ENCODE data around the gene FBXL7.

The FBXL7 gene

GRCh38 chr5:15787681-15788080 is 287.7 kb downstream of the FBXL7 start:
- DNase-seq, result no peak

GRCh38 chr5:15789642-15790041 is 289.7 kb downstream of the FBXL7 start:
- DNase-seq, result no peak

GRCh38 chr5:15790446-15791018 is 290.6 kb downstream of the FBXL7 start:
- no peak for DNase-seq

GRCh38 chr5:15791274-15791673 is 291.3 kb downstream of the FBXL7 start:
- no peak for DNase-seq

DNA sequence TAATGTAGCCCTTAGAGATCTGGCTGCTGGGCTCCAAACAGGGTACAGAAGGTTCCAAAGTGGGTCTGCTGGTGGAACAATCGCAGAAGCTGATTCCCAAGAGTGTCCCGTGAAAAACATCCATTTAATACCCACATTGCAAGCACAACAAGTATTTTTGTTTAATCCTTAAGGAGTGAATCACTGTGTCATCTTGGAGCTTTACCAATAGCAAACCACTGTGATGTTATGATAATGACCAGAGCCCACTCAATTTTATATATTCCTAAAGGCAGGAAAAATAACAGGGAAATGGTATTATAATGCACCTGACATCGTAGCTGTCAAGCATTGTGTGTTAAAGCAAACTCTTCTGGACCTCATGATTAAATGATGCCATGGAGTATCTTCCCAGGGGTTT is 291.9 kb downstream of the FBXL7 start:
- DNase-seq, result no peak

DNA sequence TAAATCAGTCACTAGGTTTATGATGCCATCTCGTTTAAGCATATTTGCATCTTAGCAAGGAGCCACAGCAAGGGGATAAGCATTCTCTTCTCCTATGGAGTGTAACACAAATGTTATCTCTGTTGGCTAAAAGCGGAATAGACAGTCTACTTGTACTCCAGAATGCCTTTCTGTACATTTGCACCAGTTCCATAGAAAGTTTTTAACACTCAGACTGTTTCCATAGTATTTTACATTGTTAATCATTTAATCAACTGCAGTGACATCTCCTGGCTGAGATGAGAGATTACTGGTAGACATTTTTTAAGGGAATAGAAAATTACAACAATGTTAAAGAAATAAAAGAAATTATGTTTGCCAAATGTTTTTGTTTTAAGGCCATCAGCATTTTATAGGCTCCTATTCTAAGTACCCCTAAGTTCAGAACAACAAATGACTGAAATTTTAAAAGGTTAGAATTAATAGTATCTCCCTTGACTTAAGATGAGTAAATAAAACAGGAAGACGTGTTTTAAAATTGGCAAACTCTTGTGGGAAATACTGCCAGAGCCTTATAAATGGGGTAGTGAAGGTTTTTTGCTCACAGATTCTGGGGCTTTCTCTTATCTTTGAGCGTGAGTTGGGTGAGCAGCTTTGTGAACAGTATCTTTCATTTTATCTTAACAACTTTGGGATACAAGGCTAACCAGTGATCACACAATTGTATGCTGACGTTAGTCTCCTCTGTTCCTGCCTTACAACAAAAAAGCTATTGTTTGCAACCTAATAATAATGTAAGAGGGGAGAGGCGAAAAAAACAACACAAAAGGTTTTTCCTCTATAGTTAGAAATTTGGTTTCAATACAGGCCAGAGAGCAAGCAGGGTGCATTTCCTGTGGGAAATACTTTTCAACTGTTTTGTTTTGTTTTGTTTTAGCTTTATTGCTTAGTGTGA is 294.3 kb downstream of the FBXL7 start:
- no peak for DNase-seq

DNA sequence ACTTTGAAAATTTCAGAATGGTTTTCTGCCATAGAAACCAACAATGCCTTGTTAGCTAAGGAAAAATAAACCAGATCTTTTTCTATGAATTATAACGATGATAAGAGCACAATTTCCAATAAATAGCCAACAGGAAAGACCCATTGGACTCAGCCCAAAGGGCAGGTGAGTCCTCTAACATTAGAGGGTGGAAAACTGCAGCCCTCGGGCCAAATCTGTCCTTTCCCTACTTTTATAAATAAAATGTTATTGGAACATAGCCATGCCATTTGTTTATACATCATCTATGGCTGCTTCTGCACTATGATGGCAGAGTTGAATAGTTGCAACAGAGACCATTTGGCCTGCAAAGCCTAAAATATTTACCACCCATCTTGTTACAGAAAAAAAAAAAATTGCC is 296.1 kb downstream of the FBXL7 start:
- no peak for DNase-seq

DNA sequence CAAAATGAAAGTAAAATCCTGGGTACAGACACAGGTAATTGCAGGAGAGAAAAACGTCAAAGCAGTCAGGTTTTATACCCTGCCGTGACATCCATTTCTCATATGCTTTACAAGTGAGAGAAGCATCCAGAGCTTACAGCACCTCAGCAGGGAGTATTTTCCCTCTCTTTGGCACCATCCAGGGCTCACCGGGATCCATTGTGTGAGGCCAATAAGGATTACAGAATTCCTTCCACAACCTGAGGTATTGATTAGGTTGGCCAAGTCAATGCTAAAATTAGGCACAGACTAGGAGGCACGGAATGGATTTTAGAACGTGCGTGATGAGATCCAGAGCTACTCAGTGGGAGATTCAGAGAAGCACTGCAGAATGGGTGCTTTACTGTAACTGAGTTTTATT is 296.6 kb downstream of the FBXL7 start:
- no peak for DNase-seq

- no peak for DNase-seq
Measured at GRCh38 chr5:15797116-15797515, 297.1 kb downstream of the FBXL7 start.

GRCh38 chr5:15798006-15798405 is 298.0 kb downstream of the FBXL7 start:
- DNase-seq, result no peak

DNA sequence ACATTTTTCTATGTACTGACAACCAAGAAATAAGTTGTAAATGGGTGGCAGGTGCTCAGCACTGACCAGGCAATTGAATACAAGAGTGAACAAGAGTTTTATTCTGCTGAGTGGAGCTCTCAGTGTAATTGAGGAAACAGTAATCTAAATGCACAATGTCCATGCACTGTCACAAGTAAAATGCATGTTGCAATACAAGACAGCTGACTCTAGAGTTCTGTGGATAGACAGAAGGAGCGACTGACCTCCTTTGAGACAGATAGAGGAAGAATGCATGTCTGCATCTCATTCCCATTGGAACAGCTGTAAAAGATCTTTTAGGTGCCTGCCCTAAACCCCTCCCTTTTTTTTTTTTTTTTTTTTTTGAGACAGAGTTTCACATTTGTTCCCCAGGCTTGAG is 299.0 kb downstream of the FBXL7 start:
- DNase-seq, result no peak

DNA sequence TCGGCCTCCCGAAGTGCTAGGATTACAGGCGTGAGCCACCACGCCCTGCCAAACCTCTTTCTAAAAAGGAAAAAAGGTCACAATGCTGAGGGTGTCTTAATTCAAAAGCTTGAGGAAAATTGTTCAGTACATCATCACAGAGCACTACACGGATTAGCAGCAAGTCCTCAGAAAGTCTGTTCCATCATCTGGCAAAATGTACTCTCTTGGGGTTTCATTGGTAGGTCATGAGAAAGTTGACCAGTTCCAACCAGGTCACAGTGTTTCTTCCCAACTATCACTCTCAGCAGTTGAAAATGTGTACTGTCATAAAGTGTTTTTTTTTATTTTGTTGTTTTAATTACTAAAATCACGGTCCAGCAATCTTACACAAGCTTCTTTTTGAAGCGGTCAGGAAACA is 299.6 kb downstream of the FBXL7 start:
- no peak for DNase-seq

- DNase-seq, result no peak
Measured at GRCh38 chr5:15803280-15803679, 303.3 kb downstream of the FBXL7 start.

DNA sequence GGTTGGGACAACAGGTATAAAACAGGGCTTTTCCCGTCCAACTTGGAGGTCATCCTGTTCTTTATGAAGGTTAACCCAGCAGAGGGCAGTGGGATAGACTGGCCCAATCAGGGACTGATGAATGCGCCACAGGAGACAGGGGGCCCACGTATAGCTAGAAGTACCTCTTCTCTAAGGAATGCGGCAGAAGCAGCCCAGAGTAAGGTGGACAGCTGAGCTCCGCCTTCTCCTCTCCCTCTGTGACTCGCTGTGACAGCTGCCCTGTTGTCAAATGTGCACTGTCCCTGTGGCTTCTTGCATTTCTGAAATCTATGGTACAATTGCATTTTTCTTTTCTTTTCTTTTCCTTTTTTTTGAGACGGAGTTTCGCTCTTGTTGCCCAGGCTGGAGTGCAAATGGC is 306.6 kb downstream of the FBXL7 start:
- DNase-seq, result no peak

DNA sequence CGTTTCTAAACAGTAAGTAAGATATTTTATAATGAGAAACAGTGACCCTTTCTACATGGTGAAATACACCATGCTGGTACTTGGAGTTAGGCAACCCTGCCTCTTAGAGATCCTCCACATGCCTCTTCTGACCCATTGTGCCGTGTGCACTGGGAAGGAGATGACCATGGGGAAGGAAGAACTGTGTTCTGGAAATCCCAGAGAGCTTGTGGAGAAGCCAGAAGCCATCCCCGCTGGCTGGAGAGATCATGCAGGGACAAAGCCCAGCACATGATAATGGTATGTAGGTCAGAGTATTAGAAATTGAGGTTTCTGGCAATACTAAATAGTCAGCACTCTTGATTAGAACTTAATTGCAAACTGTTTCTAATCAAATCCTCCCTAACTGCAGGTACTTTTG is 307.3 kb downstream of the FBXL7 start:
- no peak for DNase-seq

GRCh38 chr5:15807871-15808270 is 307.9 kb downstream of the FBXL7 start:
- DNase-seq, result no peak

GRCh38 chr5:15808577-15808976 is 308.6 kb downstream of the FBXL7 start:
- no peak for DNase-seq

- no peak for DNase-seq
Measured at GRCh38 chr5:15819617-15820016, 319.6 kb downstream of the FBXL7 start.

DNA sequence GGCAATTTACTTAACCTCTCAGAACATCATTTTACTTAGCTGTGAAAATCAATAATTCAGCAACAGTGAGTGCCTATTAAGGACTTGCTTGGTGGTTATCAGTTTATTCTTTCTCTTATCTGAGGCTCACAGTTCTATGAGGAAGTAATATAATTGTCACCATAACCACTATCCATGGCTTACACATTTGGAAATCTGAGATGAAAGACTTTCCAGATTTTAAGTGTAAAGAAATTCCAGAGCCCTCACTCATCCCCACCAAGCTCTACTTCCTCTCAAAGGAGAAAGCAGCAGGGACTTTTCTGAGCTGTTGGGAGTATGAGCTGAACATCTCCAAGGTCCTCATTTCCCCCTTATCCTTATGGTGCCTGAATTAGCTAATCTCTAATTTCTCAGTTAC is 321.5 kb downstream of the FBXL7 start:
- DNase-seq, result no peak

DNA sequence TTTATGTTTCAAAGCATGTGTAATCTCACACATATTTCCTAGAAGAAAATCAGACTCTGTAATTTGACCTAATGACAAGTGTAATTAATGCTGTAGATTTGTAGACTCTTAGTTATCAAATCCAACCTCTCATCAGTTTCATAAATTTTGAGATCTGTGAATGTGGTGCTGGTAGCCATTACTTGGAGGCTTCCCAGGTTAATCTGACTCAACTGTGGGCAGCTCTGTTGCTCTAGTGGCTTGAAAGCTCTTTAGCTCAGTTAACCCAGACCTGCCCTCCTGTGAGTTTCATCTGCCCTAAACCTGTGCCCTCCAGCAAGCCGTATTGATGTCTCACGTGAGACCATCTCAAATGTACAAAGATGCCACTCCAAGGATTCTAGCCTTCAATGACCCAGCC is 323.4 kb downstream of the FBXL7 start:
- DNase-seq, result no peak

GRCh38 chr5:15827741-15828140 is 327.8 kb downstream of the FBXL7 start:
- DNase-seq, result no peak

DNA sequence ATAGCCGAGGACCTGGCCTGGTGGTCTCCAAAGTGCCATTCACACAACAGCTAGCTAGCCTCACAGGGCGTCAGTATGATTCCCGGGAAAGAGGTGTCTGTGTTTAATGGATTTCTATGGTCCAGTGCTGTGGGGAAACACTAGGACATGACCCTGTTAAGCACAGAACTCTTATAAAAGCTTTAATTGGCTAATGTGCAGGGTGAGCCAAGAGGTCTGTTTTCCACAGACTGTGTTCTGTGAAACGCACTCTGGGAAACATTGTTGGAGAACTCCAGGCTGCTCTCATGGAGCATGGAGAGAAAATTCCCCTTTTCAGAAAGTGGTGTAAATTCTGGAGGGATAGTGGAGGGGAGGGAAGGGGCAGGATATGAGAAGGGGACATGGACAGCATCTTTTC is 331.4 kb downstream of the FBXL7 start:
- DNase-seq, result no peak

DNA sequence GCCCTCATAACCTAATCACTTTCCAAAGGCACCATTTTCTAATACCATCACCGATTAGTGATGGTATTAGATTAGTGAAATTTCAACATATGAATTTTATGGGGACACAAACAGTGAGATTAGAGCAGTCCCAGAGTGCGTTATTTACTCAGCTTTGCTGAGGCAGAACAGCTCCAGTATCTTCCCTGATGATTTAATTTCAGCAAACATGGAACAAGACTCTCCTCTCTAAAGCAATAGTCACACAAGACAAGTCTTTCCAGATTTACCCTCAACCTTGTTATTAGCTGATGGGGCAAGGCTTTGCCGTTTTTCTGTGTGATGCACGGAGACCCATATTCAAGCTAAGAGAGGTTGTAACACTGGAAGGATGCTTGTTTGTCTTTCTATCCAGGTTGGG is 333.4 kb downstream of the FBXL7 start:
- no peak for DNase-seq

DNA sequence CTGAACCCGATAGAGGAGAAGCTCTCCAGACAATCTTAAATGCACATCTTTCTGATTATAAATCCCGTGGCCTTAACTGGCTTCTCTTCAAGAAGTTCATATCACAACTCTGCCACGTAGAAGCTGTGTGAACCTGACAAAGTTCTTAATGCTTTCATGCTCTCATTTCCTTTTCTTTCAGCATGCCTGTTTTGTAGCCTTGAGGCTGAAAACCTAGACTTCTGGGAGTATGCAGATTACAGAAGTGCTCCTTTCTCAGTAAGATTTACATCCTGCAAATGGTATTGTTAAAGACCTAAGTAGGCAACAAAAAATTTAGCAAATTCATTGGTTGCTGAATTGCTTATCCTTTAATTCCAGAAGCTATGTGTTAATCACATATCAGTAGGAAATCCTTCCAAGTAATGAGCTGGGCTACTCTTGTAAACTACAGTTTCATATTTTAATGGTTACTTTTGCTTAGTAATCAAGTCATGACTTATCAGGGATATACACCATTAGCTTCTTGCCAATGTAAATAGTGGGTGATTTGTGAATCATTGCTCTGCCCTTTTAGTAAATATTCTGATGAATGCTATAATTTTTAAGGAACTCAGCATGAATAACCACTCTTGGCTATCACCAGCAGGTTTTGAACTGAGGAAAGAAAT is 334.7 kb downstream of the FBXL7 start:
- DNase-seq, result no peak
